Activated T-helper 2 cell treated with anti-CD3 and anti-CD28 coated beads, Interferon-gamma antibody, Interleukin-2, Interleukin-4, amounts not matched to agents 10 μg/mL and 5 μg/mL and 100 μg/mL, durations not matched to agents 14 hours and 24 hours and 36 hours (primary cell): ENCODE data around the gene CSTF3. TPM values are rescaled to one million over a fixed set of nuclear protein-coding genes. Genes with fewer than 3 reads are reported as not detected.
A peak's percentile ranks its signal among the peaks of the same experiment; 100 is the strongest.
"Not testable (repeated sequence)": the region's sequence is repeated elsewhere in the genome, so short reads cannot be mapped to it uniquely, and the experiment has no call there.

Experiments
- DNase-seq: peaks from one replicate; pipeline ENCODE4 v3.0.0; 2021; ENCODE audit warnings: low spot score
- H3K27ac Mint-ChIP-seq: one replicate; pipeline ENCODE4 v1.8.0; 2021; ENCODE audit warnings: mixed read lengths
- H3K27me3 Mint-ChIP-seq: one replicate; pipeline ENCODE4 v1.8.0; 2021; ENCODE audit warnings: low read depth, mixed read lengths
- H3K36me3 Mint-ChIP-seq: one replicate; pipeline ENCODE4 v1.8.0; 2021; ENCODE audit warnings: low read depth, mixed read lengths
- H3K4me1 Mint-ChIP-seq: one replicate; pipeline ENCODE4 v1.8.0; 2021; ENCODE audit warnings: low read depth, mixed read lengths
- H3K4me3 Mint-ChIP-seq: one replicate; pipeline ENCODE4 v1.8.0; 2021; ENCODE audit warnings: low read depth, mild to moderate bottlenecking, moderate library complexity, mixed read lengths
- H3K9me3 Mint-ChIP-seq: one replicate; pipeline ENCODE4 v1.8.0; 2021; ENCODE audit warnings: mixed read lengths
- intact Hi-C: fragments of 100-400 bp; cut with micrococcal nuclease; formaldehyde crosslinking; loops from one replicate; pipeline ENCODE4 v1.15.1; 2023
- total RNA-seq: library from RNA; stranded (reverse); gene quantifications from 2 replicates; pipeline ENCODE4 v1.2.3, GENCODE V29; 2022

Gene CSTF3
- total RNA-seq, 1 donor from 2014 or later: 38.6 TPM

DNA sequence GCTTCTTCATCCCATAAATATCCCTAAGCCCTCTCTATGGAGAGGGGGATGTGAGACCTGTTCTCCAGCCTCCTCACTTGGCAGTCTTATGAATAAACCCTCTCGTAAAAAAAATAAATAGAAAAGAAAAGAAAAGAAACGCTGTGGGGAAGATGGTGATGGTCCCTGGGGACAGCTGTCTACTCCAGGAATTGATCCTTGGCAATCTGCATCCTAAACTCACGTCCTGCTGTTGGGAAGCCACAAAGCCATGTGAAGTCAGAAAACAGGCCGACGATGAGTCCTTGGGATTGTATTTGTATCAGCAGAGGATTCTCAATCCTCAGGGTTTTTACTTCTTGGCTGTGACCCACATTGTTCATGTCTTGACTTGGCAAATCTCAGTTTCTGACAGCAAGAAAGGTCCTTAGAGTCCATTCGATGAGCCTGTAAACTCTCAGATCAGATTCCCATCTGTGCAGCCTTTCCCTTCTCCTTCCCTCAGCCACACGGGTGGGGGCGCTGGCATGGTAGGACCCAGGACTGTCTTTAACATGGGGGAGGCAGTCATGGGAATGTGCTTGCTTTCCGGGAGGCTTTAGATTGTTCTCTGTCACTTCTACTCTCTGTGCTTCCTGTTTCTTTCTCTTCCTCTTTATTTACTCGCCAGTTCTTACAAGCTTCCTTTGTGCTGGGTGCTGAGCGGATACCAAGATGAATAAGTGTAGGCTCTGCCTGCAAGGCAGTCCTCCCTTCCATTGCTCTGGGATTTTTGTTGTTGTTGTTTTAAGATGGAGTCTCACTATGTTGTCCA lies 97.1 kb downstream of the CSTF3 start:
- H3K4me3 Mint-ChIP-seq: no peak overlapping the region
- intact Hi-C loops: loop anchor here (5.0 kb wide), 1 partner anchor 242 kb away; no protein-coding TSS in a partner anchor
- peaks cover 42% of the 10 kb centered on the region for H3K4me1 Mint-ChIP-seq

DNA sequence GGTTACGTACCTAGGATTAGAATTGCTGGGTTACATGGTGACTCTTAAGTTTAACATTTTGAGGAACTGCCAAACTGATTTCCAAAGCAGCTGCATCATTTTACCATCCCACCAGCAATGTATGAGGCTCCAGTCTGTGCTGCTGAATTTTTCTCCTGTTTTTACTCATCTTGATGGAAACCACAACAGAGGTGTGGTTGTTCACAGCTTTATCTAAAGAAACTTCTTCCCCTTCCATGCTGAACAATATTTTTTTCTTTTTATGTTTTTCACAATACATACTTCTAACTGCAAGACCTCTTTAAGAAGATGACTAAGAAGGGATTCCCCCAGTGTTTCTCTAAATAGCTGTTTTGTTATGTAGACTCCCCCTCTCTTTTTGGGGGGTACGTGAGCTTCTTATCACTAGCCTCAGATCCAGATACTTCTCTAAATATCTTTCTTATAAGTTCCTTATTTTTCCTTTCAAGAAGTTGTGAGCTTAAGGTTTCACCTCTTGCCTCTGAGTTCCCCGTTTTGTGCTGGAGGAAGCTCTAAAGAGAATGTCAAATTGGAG lies 97.9 kb downstream of the CSTF3 start:
- intact Hi-C loops: loop anchor here (1.0 to 5.0 kb wide), 5 partner anchors 23 to 254 kb away; partner anchors contain the start of gene QSER1
- Mint-ChIP-seq H3K27me3 (no peaks in the 10 kb centered on the region), H3K27ac (peak overlapping the region; percentile 50), H3K4me3 (no peak overlapping the region), H3K9me3 (no peaks in the 10 kb centered on the region), H3K4me1 (peaks cover 45% of the 10 kb centered on the region), H3K36me3 (peaks cover 66% of the 10 kb centered on the region)
- DNase-seq: no peak

More for the DNA sequence above, 97.1 kb downstream of the CSTF3 start:
- no peaks in the 10 kb centered on the region for H3K9me3 Mint-ChIP-seq
- H3K27ac Mint-ChIP-seq: peak overlapping the region; percentile 41
- DNase-seq: no peak
- H3K36me3 Mint-ChIP-seq: peaks cover 64% of the 10 kb centered on the region
- H3K27me3 Mint-ChIP-seq: no peaks in the 10 kb centered on the region

DNA sequence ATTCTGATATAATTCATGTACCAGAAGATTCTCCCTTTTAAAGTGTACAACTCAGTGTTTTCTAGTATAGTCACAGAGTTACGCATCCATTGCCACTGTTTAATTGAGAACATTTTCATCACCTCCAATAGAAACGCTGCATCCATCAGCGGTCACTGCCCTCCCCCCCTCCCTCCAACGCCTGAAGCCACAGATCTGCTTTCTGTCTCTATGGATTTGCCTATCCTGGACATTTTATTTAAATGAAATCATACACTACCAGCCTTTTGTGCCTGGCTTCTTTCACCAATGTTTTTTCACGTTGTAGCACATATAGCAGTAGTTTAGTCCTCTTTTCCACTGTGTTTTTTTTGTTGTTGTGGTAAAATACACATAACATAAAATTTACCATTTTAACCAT lies 99.1 kb downstream of the CSTF3 start:
- DNase-seq: no peak
- H3K4me1 Mint-ChIP-seq: peaks cover 45% of the 10 kb centered on the region
- H3K27me3 Mint-ChIP-seq: no peaks in the 10 kb centered on the region
- H3K36me3 Mint-ChIP-seq: peaks cover 71% of the 10 kb centered on the region
- intact Hi-C loops: loop anchor here (5.0 kb wide), 1 partner anchor 240 kb away; no protein-coding TSS in a partner anchor
- H3K4me3 Mint-ChIP-seq: no peak overlapping the region
- H3K9me3 Mint-ChIP-seq: no peaks in the 10 kb centered on the region
- no peak overlapping the region for H3K27ac Mint-ChIP-seq

DNA sequence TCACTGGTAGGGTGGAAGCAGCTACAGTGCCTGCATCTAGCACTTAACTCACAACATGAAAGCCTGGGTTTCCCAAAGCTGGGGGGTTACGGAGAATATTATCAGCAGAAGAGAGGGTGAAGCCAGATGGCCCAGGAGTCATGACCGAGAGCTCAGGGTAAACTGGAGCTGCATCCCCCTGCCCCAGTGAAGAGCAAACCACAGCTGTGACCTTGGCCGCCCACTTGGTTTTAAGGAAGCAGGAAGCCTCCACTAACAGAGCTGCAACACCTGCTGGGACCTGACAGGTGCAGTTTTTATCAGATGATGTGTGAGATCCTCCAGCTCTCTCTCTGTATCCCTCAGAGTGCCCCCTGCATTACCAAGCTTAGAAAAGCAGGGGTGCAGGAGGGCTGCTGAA lies 101.0 kb downstream of the CSTF3 start:
- intact Hi-C loops: loop anchor here (5.0 kb wide), 1 partner anchor 238 kb away; no protein-coding TSS in a partner anchor
- Mint-ChIP-seq H3K27me3 (no peaks in the 10 kb centered on the region), H3K4me3 (no peak overlapping the region), H3K4me1 (peaks cover 42% of the 10 kb centered on the region), H3K36me3 (peaks cover 66% of the 10 kb centered on the region), H3K9me3 (no peaks in the 10 kb centered on the region), H3K27ac (no peak overlapping the region)
- DNase-seq: no peak

DNA sequence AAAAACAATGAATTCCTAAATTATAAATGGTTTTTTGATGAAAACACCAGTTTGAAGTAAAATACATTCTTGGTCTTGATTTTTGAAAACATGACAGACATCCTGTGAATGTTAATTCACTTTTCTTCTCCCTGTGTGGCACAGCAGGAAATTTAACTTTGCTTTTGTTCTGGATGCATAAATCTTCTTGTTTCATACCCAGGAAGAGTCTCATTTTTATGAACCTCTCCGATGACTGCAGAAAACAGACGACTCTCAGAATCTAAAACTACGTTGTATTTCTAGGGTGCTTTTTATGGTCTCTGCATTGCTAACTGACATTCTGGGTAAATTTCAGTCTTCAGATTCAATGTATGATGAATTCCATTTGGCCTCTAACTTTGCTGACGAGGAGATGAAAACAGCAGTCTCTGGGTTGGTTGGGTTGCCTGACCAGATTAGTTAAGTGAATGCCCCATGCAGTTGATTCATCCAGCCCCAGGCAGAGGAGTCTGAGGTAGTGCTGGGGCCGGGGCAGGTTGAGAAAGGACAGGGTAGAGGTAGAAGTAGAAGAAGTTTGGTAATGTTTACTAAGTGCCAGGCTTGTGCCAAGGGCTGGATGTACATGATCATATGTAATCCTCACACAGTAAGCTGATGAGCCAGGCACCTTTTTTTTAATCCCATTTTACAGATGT lies 101.8 kb downstream of the CSTF3 start:
- Mint-ChIP-seq H3K27me3 (no peaks in the 10 kb centered on the region), H3K4me3 (no peak overlapping the region), H3K27ac (no peak overlapping the region), H3K36me3 (peaks cover 70% of the 10 kb centered on the region), H3K9me3 (no peaks in the 10 kb centered on the region), H3K4me1 (peaks cover 35% of the 10 kb centered on the region)
- intact Hi-C loops: loop anchor here (5.0 kb wide), 1 partner anchor 237 kb away; no protein-coding TSS in a partner anchor
- DNase-seq: no peak

DNA sequence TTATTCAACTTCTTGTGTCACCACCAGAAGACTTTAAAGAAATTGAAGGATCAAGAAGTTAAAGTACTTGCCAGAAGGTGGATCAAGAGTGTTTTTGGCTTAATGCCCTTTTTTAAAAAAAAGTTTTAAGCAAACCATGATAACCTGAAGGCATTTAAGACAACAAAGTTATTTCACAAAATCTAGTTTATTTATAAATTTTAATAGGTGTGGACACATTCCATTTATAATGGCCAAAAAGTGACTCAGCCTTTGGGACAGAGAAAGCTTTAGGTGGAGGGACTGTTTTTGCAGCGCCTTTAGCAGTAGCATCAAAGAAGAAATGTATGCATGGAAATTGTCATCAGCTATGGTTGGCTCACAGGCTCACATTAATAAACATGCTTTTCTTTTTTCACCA lies 104.0 kb downstream of the CSTF3 start:
- no peak overlapping the region for H3K27ac Mint-ChIP-seq
- H3K9me3 Mint-ChIP-seq: no peaks in the 10 kb centered on the region
- peaks cover 15% of the 10 kb centered on the region for H3K4me1 Mint-ChIP-seq
- no peak overlapping the region for H3K4me3 Mint-ChIP-seq
- peaks cover 61% of the 10 kb centered on the region for H3K36me3 Mint-ChIP-seq
- H3K27me3 Mint-ChIP-seq: no peaks in the 10 kb centered on the region
- intact Hi-C loops: no loop called here
- DNase-seq: no peak

DNA sequence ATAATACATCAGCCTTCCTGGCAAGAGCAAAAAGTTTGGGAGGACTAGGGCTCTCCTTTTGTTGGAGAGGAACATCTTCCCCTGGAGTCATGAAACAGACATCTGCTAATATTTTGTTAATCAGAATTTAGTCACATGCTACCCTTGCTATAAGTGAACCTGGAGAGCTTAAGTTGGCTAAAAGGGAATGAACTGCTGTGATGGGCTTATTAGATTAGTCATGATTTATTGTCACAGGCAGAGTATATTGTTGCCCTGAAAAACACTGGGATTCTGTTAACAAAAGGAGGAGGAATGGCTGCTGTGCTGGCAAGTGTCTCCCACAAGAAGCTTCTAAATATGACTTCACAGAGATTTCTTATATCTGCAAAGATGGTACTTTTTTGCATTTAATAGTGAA lies 105.9 kb downstream of the CSTF3 start:
- DNase-seq: no peak
- intact Hi-C loops: no loop called here
- no peak overlapping the region for H3K4me3 Mint-ChIP-seq
- no peaks in the 10 kb centered on the region for H3K27me3 Mint-ChIP-seq
- H3K4me1 Mint-ChIP-seq: peaks cover 6% of the 10 kb centered on the region
- H3K9me3 Mint-ChIP-seq: no peaks in the 10 kb centered on the region
- H3K27ac Mint-ChIP-seq: no peak overlapping the region
- peaks cover 53% of the 10 kb centered on the region for H3K36me3 Mint-ChIP-seq

DNA sequence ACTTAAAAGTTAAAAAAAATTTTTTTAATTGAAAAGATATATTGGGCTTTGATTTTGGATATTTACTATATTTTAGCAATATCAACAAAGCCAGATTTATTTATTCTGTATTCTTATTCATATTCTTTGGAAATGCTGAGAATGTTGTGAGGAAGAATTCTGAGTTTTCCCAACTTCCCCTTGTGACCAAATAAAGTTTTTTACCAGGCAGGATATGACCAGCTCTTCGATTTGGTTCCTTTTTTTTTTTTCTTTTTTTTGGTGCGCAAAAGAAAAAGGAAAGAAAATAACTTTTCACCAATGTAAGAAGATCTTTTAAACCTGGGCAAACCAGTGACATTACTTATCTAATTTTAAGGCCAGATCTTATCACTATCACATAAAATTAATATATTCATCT lies 109.0 kb downstream of the CSTF3 start:
- intact Hi-C loops: no loop called here
- Mint-ChIP-seq H3K27ac (no peak overlapping the region), H3K27me3 (no peaks in the 10 kb centered on the region), H3K4me1 (no peaks in the 10 kb centered on the region), H3K36me3 (peaks cover 44% of the 10 kb centered on the region), H3K4me3 (no peak overlapping the region), H3K9me3 (no peaks in the 10 kb centered on the region)
- no peak for DNase-seq

DNA sequence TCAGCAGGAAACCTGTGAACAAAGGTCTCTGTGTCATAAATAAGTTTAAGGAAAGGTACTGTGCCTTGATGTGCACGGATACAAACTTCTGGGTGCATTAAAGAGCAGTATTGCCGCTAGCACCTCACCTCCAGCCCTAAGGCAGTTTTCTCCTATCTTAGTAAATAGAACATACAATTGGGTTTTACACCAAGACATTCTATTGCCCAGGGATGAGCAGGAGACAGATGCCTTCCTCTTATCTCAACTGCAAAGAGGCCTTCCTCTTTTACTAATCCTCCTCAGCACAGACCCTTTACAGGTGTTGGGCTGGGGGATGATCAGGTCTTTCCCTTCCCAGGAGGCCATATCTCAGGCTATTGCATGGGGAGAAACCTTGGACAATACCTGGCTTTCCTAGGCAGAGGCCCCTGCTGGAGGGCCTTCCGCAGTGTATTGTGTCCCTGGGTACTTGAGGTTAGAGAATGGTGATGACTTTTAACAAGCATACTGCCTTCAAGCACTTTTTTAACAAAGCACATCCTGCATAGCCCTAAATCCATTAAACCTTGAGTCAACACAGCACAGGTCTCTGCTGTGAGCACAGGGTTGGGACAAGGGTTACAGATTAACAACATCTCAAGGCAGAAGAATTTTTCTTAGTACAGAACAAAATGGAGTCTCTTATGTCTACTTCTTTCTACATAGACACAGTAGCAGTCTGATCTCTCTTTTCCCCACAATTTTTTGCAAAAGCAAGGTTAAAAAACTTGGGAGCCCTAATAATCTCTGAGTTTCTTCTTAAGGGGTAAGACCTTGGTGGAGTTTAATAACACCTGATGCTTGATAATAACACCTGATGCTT lies 111.5 kb downstream of the CSTF3 start:
- not testable (repeated sequence) for H3K4me3 Mint-ChIP-seq, H3K9me3 Mint-ChIP-seq, H3K27me3 Mint-ChIP-seq, DNase-seq, H3K4me1 Mint-ChIP-seq, H3K27ac Mint-ChIP-seq
- H3K36me3 Mint-ChIP-seq: peaks cover 47% of the 10 kb centered on the region
- intact Hi-C loops: loop anchor here (10.0 kb wide), 1 partner anchor 675 kb away; no protein-coding TSS in a partner anchor

DNA sequence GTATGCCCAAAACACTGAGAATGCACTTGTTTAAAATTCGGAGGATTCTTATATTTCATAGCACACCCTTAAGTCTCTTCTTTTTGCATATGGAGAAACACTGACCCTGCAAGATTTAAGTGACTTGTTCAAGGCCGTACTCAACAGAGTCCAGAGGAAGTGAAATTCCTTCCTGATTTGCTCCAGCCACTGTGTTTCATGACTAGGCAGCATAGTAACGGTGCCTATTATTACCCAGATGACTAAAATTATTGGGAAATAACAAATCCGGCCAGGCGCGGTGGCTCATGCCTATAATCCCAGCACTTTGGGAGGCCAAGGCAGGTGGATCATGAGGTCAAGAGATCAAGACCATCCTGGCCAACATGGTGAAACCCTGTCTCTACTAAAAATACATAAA lies 112.6 kb downstream of the CSTF3 start:
- H3K27me3 Mint-ChIP-seq, H3K27ac Mint-ChIP-seq, H3K4me1 Mint-ChIP-seq, H3K9me3 Mint-ChIP-seq, DNase-seq, H3K4me3 Mint-ChIP-seq: not testable (repeated sequence)
- intact Hi-C loops: loop anchor here (10.0 kb wide), 1 partner anchor 676 kb away; no protein-coding TSS in a partner anchor
- H3K36me3 Mint-ChIP-seq: peaks cover 51% of the 10 kb centered on the region

DNA sequence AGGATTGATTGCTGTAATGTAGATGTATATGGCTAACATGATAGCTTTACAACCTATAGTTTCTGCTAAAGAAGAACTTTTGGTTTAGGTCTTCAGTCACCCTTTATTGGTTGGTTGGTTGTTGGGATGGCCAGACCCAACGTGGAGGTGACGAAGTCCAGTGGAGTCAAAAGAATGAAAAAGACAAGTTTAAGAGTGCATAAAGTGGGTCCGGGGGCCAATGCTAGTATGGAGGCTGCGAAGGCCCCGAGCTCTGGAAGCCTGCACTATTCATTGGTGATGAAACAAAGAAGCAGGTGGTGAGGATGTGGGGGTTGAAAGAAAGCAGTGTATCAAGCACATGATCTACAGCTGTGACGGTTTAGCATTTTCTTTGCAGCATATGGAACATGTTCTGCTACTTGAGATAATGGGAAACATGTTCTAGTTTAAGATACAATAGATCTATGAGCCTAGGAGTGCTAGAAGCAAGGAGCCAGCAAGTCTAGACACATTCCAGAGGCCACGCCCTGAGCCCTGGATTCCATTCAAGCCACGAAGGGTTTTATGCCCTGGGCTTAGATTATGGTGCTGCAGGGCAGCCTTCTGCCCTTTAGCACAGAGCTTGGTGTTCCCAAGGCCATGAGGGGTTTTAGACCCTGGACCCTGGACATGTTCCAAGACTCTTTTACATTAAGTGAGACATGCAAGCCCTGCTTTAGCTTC lies 115.6 kb downstream of the CSTF3 start:
- H3K36me3 Mint-ChIP-seq: peaks cover 56% of the 10 kb centered on the region
- no peaks in the 10 kb centered on the region for H3K27me3 Mint-ChIP-seq
- intact Hi-C loops: loop anchor here (10.0 kb wide), 1 partner anchor 679 kb away; no protein-coding TSS in a partner anchor
- no peak overlapping the region for H3K4me3 Mint-ChIP-seq
- no peaks in the 10 kb centered on the region for H3K9me3 Mint-ChIP-seq
- peaks cover 31% of the 10 kb centered on the region for H3K4me1 Mint-ChIP-seq
- DNase-seq: no peak
- H3K27ac Mint-ChIP-seq: no peak overlapping the region
